Subcutaneous abdominal adipose tissue (tissue), 5 donors: ENCODE data around the gene CDC26.
"Not testable (repeated sequence)": the region's sequence is repeated elsewhere in the genome, so short reads cannot be mapped to it uniquely, and the experiment has no call there.

Experiments used
- H3K27ac ChIP-seq: one replicate; pipeline ENCODE4 v1.7.0; 2013; ENCODE audit warnings: low read depth, mild to moderate bottlenecking, inconsistent platforms, low read length, moderate library complexity
- H3K27me3 ChIP-seq, 5 donors: one replicate each; pipeline ENCODE4 v1.7.0; 2013; ENCODE audit warnings: low read length in 5 of 5, inconsistent platforms in 1 of 5; ENCODE audit not compliant: control insufficient read depth in 5 of 5, insufficient read depth in 4 of 5
- H3K36me3 ChIP-seq, 5 donors: one replicate each; pipeline ENCODE4 v1.7.0; 2013; ENCODE audit warnings: low read length in 5 of 5; ENCODE audit not compliant: control insufficient read depth in 5 of 5, insufficient read depth in 5 of 5
- H3K4me1 ChIP-seq, 5 donors: one replicate each; pipeline ENCODE4 v1.7.0; 2013; ENCODE audit warnings: low read length in 5 of 5, mild to moderate bottlenecking in 3 of 5, moderate library complexity in 1 of 5; ENCODE audit not compliant: control insufficient read depth in 5 of 5, insufficient read depth in 5 of 5
- H3K4me3 ChIP-seq, 5 donors: one replicate each; pipeline ENCODE4 v1.7.0; 2013; ENCODE audit warnings: low read length in 5 of 5, low read depth in 1 of 5
- H3K9ac ChIP-seq, 5 donors: one replicate each; pipeline ENCODE4 v1.7.0; 2013; ENCODE audit warnings: low read length in 5 of 5, mild to moderate bottlenecking in 4 of 5, moderate library complexity in 3 of 5
- H3K9me3 ChIP-seq, 5 donors: one replicate each; pipeline ENCODE4 v1.7.0; 2013; ENCODE audit warnings: low read length in 5 of 5; ENCODE audit not compliant: control insufficient read depth in 5 of 5
- donor health status: healthy.
- donor health status: healthy.
- donor health status: healthy.
- donor health status: healthy.
- donor health status: healthy.

CDC26 gene

GRCh38 chr9:113246928-113247327 lies 28.4 kb downstream of the CDC26 start:
- no peak overlapping the region for H3K4me3 ChIP-seq
- no peaks in the 10 kb centered on the region for H3K9me3 ChIP-seq
- no peaks in the 10 kb centered on the region for H3K4me1 ChIP-seq
- H3K27ac ChIP-seq, result no peak overlapping the region
- H3K36me3 ChIP-seq, result no peaks in the 10 kb centered on the region
- H3K9ac ChIP-seq, result no peak overlapping the region
- H3K27me3 ChIP-seq, result no peaks in the 10 kb centered on the region

- H3K27me3 ChIP-seq, result no peaks in the 10 kb centered on the region
- no peaks in the 10 kb centered on the region for H3K36me3 ChIP-seq
- H3K4me3 ChIP-seq, result no peak overlapping the region
- no peak overlapping the region for H3K27ac ChIP-seq
- H3K4me1 ChIP-seq, result no peaks in the 10 kb centered on the region
- H3K9ac ChIP-seq, result no peak overlapping the region
- H3K9me3 ChIP-seq, result no peaks in the 10 kb centered on the region
These were observed 29.5 kb downstream of the CDC26 start for GRCh38 chr9:113245894-113246293.

DNA sequence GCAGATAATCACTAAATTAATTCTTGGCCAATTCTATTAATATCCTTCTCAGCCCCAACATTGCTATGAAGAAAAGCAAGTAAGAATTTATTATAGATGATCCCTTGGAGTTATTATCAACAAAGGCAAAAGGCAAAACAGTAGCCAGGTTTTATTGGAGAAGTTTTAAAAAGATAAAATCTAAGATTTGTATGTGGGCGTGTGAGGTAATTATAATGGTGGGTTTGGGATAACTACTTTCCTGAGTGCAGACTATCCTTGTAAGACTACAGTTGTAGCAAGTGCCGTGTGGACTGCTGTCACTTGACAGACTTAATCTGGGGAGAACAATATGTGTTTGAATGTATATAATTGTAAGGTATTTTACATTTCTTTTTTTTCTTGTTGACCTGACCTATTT lies 30.8 kb downstream of the CDC26 start:
- Histone ChIP-seq H3K4me1 (no peaks in the 10 kb centered on the region), H3K36me3 (no peaks in the 10 kb centered on the region), H3K27me3 (no peaks in the 10 kb centered on the region), H3K9ac (no peak overlapping the region), H3K27ac (no peak overlapping the region), H3K9me3 (no peaks in the 10 kb centered on the region), H3K4me3 (no peak overlapping the region)

- no peaks in the 10 kb centered on the region for H3K9me3 ChIP-seq
- no peaks in the 10 kb centered on the region for H3K27me3 ChIP-seq
- peaks cover 0 to 18% (median 10%) of the 10 kb centered on the region in 5 donors for H3K4me1 ChIP-seq
- H3K36me3 ChIP-seq, result no peaks in the 10 kb centered on the region
- no peak overlapping the region for H3K27ac ChIP-seq
- no peak overlapping the region for H3K9ac ChIP-seq
- H3K4me3 ChIP-seq, result no peak overlapping the region
These were observed 34.2 kb downstream of the CDC26 start for GRCh38 chr9:113241161-113241560.

DNA sequence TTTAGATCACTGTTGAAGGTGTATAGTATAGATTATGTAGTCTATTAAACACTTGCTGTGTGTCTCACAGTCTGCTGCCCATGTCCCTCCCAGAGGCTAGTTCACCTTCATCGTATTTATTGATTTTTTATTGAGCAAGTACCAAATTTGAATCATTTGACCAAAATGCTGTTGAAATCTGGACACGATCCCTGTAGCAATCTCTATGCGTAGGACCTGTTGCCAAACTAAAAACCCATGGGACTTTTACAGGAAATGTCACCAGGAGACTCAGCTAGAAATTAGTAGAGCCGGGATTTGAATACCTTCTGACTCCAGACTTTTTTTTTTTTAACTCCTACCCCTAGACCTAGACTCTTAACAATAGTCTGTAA lies 36.5 kb downstream of the CDC26 start:
- no peak overlapping the region for H3K4me3 ChIP-seq
- no peaks in the 10 kb centered on the region for H3K27me3 ChIP-seq
- H3K4me1 ChIP-seq, result peaks cover 0 to 28% (median 20%) of the 10 kb centered on the region in 5 donors
- H3K9me3 ChIP-seq, result no peaks in the 10 kb centered on the region
- H3K27ac ChIP-seq, result no peak overlapping the region
- no peaks in the 10 kb centered on the region for H3K36me3 ChIP-seq
- H3K9ac ChIP-seq, result peak overlapping the region in 1 of 5 donors; percentile 7

DNA sequence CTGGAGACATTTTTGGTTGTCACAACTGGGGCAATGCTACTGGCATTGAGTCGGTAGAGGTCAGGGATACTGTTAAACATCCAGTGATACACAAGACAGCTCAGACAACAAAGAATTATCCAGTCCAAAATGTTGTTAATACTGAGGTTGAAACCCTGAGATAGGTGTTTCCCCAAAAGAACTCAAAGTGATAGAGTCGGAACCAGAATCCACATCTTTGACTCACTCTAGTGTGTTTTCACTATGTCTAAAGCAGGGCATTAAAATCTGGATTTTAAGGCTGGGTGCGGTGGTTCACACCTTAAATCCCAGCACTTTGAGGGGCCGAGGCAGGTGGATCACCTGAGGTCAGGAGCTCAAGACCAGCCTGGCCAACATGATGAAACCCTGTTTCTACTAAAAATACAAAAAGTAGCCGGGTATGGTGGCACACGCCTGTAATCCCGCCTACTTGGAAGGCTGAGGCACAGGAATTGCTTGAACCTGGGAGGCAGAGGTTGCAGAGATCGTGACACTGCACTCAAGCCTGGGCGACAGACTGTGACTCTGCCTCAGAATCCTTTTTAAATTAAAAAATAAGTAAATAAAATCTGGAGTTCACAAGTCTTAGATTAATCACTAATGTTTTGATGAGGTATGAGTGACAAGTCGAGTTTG lies 37.0 kb downstream of the CDC26 start:
- Histone ChIP-seq H3K27me3 (no peaks in the 10 kb centered on the region), H3K9ac (peak overlapping the region in 1 of 5 donors; percentile 7), H3K36me3 (no peaks in the 10 kb centered on the region), H3K9me3 (no peaks in the 10 kb centered on the region), H3K4me1 (peaks cover 0 to 29% (median 26%) of the 10 kb centered on the region in 5 donors), H3K27ac (no peak overlapping the region), H3K4me3 (no peak overlapping the region)

DNA sequence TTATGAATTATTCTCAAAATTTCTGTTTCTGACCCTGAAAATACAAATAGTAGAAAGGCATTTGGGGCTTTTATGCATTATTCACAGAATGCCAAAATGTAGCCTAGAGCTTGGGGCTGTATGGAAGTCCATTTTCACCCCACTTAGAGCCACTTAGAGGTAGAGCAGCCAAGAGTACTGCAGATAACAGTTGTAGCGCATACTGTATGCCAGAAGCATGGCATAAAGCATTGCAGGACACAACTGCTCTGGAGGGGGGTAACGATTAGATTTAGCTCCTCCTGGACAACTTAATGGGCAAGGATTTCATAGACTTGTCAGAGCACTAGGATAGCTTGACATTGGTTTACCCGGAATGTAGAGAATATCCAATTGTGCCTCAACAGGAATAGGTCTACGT lies 38.3 kb downstream of the CDC26 start:
- Histone ChIP-seq H3K4me1 (peaks cover 0 to 34% (median 33%) of the 10 kb centered on the region in 5 donors), H3K9me3 (no peaks in the 10 kb centered on the region), H3K36me3 (no peaks in the 10 kb centered on the region), H3K27ac (no peak overlapping the region), H3K4me3 (no peak overlapping the region), H3K9ac (no peak overlapping the region), H3K27me3 (no peaks in the 10 kb centered on the region)

- H3K27me3 ChIP-seq, H3K27ac ChIP-seq, H3K4me3 ChIP-seq, H3K9ac ChIP-seq, H3K9me3 ChIP-seq, H3K36me3 ChIP-seq: not testable (repeated sequence)
- H3K4me1 ChIP-seq, result peaks cover 0 to 34% (median 33%) of the 10 kb centered on the region in 5 donors
These were observed 39.6 kb downstream of the CDC26 start for GRCh38 chr9:113235701-113236255.

DNA sequence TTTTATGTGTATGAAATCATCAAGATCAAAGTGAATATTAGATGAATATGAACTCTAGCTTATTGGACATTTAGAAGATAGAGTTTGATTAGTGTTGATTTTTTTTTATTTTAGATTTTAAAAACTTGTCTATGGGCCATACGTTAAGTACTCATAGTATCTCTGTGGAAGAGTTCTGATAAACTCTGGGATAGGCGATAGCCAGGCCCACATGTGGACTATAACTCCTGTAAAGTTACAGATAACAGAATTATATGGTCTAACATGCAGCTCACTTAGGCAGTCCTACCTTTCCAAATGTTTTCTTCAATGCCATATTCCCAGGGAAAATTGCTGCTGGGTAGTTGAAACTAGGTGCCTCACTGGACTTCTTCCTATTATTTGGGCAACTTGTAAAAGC lies 43.7 kb downstream of the CDC26 start:
- Histone ChIP-seq H3K4me1 (peaks cover 0 to 22% (median 16%) of the 10 kb centered on the region in 5 donors), H3K36me3 (no peaks in the 10 kb centered on the region), H3K9me3 (no peaks in the 10 kb centered on the region), H3K27ac (no peak overlapping the region), H3K4me3 (no peak overlapping the region), H3K27me3 (no peaks in the 10 kb centered on the region), H3K9ac (no peak overlapping the region)

DNA sequence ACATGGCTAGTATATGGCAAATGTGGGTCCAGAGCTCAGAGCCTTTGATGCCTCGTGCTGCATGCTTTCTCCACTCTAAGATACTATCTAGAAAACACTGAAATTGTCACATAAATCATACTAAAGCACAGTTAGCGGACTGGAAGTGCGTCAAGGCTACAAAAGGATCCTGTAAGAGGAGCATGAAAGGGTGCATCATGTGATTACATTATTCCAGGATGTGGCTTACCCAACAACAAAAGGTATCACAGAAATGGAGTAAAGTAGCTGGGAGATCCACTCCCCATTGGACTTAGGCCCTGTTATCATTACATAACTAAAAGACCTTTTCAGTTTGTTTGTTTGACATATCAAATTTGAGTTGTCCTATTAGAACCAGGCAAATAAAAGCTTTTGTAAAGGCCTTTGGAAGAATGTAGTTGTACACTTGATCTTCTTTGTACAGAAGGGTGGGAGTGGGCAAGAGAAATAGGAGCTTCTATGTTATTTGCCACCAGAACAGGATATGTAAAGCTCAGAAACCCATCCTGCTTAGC lies 47.2 kb downstream of the CDC26 start:
- no peak overlapping the region for H3K27ac ChIP-seq
- H3K4me1 ChIP-seq, result peaks cover 0 to 11% (median 6%) of the 10 kb centered on the region in 5 donors
- no peak overlapping the region for H3K4me3 ChIP-seq
- H3K9me3 ChIP-seq, result no peaks in the 10 kb centered on the region
- H3K36me3 ChIP-seq, result peaks cover 0 to 6% (median 2%) of the 10 kb centered on the region in 5 donors
- no peaks in the 10 kb centered on the region for H3K27me3 ChIP-seq
- H3K9ac ChIP-seq, result no peak overlapping the region
